Ovary (tissue), 9 donors: Measurements from ENCODE around the gene GASK1A. TPM values are rescaled to one million over a fixed set of nuclear protein-coding genes. Genes with fewer than 3 reads are reported as not detected.

Source experiments
- DNase-seq, 5 donors: peaks; one replicate each; pipeline ENCODE4 v3.0.0-alpha.2; 2019 to 2020
- H3K27ac ChIP-seq, 2 donors: fragments of 200-600 bp; one replicate each; pipeline versions ENCODE4 v1.5.1 to v1.8.0; 2019 to 2022
- H3K27me3 ChIP-seq: fragments of 200-600 bp; one replicate; pipeline ENCODE4 v1.8.0; 2022
- H3K36me3 ChIP-seq: fragments of 200-600 bp; sonication (generic); one replicate; pipeline ENCODE4 v1.5.1; 2019
- H3K4me1 ChIP-seq: one replicate; pipeline ENCODE4 v1.8.1; 2013; ENCODE audit warnings: mild to moderate bottlenecking, moderate library complexity; ENCODE audit not compliant: insufficient read depth
- H3K4me3 ChIP-seq: fragments of 200-600 bp; sonication (generic); one replicate; pipeline ENCODE4 v1.5.1; 2017
- H3K9me3 ChIP-seq, 2 donors: fragments of 200-600 bp in 1 of 2; sonication (generic) in 1 of 2; one replicate each; pipeline versions ENCODE4 v1.5.1 to v1.8.1; 2013 to 2019; ENCODE audit warnings: mild to moderate bottlenecking in 1 of 2, moderate library complexity in 1 of 2
- EP300 ChIP-seq: sonication (generic); formaldehyde crosslinking; IDR thresholded peaks from one replicate; pipeline ENCODE4 v1.6.1; 2017; ENCODE audit warnings: antibody characterized with exemption
- POLR2A ChIP-seq: fragments of 450-650 bp; IDR thresholded peaks from one replicate; pipeline ENCODE4 v1.6.1; 2017; ENCODE audit warnings: antibody characterized with exemption, mild to moderate bottlenecking, moderate library complexity
- WGBS, 3 donors: extraction: QIAGEN DNeasy Blood & Tissue Kit in 1 of 3; methylation state at CpG; one replicate each; pipeline versions ENCODE4 v1.1.5 to v1.1.7; 2013 to 2017; 5-methylcytosine and 5-hydroxymethylcytosine counted together
- intact Hi-C, 4 donors: fragments of 100-400 bp; cut with DNase I; formaldehyde crosslinking; loops; one replicate each; pipeline versions ENCODE4 v1.11.0 to v1.15.1; 2022 to 2023
- polyA plus RNA-seq, 2 donors: library from polyadenylated mRNA; stranded (reverse); fragments of 200-250 nt in 1 of 2; fragments of 350-450 nt in 1 of 2; fragmentation: Illumina TruSeq in 1 of 2; extraction: RNeasy Lipid Tissue Mini Kit (QIAGEN cat#74804) in 1 of 2; gene quantifications; one replicate each; pipeline ENCODE4 v1.2.3, GENCODE V29; 2013 to 2014
- total RNA-seq, 7 donors: library from RNA; depleted of rRNA in 2 of 7; stranded (reverse); fragments of >200 nt in 2 of 7; fragmentation: NEBNext Ultra II Directional in 3 of 7; extraction: Animal tissue kit (Norgen Biotek cat#: 25700) in 3 of 7; gene quantifications; one replicate each; pipeline versions ENCODE4 v1.1.0 to v1.2.4, GENCODE V29; 2016 to 2023
- TF ChIP-seq, protein P1 (sequence below), 3 donors: fragments of 450-650 bp in 2 of 3; fragments of 200-600 bp in 1 of 3; IDR thresholded peaks; one replicate each; pipeline versions ENCODE4 v1.5.1 to v1.8.0; 2016 to 2022; ENCODE audit warnings: antibody characterized with exemption in 3 of 3, mild to moderate bottlenecking in 1 of 3
- donor health status: DM: no; HTN: no; CAD: no; lungs with moderate emphysema.
- donor health status: DM: no; HTN: no; CAD: no.
- donor health status: Bipolar disorder and iron deficiency.
- donor health status: DM: yes; HTN: yes; CAD: no.
- donor health status: DM: no; HTN: no; CAD: no.
- donor health status: DM: yes; HTN: yes; CAD: no.

Gene GASK1A
- total and polyA plus RNA-seq, 9 donors: 5.4 to 41.3 (median 19.4) TPM

DNA sequence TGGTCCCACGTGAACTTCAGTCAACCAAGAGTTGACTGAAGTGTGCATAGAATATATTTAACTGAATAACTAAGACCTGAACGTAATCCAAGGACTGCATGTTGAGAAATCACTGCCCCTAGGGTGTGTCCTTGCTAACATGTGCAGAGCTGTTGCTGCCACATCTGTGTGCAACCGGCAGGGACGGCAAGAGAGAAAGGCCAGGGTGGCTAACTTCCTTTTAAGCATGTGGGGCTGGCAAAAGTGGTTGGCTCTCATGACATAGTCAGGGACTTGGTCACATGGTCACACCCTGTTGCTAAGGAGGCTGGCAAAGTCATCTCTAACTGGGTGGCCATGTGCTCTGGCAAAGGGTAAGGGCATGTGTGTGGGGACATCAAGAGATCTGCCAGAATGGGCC lies 52.4 kb downstream of the GASK1A start:
- no peak for TF ChIP-seq POLR2A
- TF ChIP-seq, protein P1, sequence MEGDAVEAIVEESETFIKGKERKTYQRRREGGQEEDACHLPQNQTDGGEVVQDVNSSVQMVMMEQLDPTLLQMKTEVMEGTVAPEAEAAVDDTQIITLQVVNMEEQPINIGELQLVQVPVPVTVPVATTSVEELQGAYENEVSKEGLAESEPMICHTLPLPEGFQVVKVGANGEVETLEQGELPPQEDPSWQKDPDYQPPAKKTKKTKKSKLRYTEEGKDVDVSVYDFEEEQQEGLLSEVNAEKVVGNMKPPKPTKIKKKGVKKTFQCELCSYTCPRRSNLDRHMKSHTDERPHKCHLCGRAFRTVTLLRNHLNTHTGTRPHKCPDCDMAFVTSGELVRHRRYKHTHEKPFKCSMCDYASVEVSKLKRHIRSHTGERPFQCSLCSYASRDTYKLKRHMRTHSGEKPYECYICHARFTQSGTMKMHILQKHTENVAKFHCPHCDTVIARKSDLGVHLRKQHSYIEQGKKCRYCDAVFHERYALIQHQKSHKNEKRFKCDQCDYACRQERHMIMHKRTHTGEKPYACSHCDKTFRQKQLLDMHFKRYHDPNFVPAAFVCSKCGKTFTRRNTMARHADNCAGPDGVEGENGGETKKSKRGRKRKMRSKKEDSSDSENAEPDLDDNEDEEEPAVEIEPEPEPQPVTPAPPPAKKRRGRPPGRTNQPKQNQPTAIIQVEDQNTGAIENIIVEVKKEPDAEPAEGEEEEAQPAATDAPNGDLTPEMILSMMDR (IDR thresholded peaks at IDR 0.05): no peak
- TF ChIP-seq EP300: no peak
- DNase-seq: peak in 1 of 5 donors; percentile 39
- H3K9me3 ChIP-seq: no peaks in the 10 kb centered on the region
- H3K27me3 ChIP-seq: no peaks in the 10 kb centered on the region
- H3K4me1 ChIP-seq: peaks cover 5% of the 10 kb centered on the region
- no peak overlapping the region for H3K4me3 ChIP-seq
- H3K36me3 ChIP-seq: no peaks in the 10 kb centered on the region
- intact Hi-C loops: no loop called here
- H3K27ac ChIP-seq: no peak overlapping the region
- 58 to 88% (median 77%) methylated on average over 4 of the region's 4 CpGs for WGBS, 3 donors

DNA sequence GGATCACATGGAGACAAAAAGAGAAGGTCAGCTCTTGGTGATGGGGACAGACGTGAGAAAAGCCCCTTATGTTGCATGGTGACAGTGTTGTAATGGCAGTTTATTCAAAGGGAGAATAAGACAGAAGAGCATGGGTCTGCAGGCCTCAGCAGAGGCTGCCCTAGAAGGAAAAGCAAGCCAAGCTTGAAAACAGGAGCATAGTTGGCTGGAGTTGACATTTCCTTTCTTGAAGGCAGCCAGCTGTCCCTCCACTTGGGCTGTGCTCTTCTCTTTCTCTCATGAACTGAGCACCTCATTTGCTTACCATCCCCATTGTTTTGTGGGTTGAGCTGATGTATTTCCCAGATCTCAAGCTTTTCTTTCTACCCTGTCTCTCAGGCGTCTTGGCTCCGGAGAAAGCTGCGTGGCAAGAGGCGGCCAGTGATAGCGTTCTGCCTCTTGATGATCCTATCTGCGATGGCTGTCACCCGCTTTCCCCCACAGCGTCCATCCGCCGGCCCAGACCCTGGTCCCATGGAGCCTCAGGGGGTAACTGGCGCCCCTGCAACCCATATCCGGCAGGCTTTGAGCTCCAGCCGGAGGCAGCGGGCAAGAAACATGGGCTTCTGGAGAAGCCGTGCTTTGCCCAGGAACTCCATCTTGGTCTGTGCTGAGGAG lies 52.9 kb downstream of the GASK1A start:
- H3K4me3 ChIP-seq: no peak overlapping the region
- no peaks in the 10 kb centered on the region for H3K9me3 ChIP-seq
- no peaks in the 10 kb centered on the region for H3K36me3 ChIP-seq
- H3K27me3 ChIP-seq: no peaks in the 10 kb centered on the region
- intact Hi-C loops: no loop called here
- DNase-seq: no peak
- TF ChIP-seq, protein P1 (IDR thresholded peaks at IDR 0.05): no peak
- no peak for TF ChIP-seq POLR2A
- TF ChIP-seq EP300: no peak
- no peak overlapping the region for H3K27ac ChIP-seq
- WGBS, 3 donors: 88 to 96% (median 94%) methylated on average over 16 of the region's 16 CpGs
- H3K4me1 ChIP-seq: peaks cover 5% of the 10 kb centered on the region

DNA sequence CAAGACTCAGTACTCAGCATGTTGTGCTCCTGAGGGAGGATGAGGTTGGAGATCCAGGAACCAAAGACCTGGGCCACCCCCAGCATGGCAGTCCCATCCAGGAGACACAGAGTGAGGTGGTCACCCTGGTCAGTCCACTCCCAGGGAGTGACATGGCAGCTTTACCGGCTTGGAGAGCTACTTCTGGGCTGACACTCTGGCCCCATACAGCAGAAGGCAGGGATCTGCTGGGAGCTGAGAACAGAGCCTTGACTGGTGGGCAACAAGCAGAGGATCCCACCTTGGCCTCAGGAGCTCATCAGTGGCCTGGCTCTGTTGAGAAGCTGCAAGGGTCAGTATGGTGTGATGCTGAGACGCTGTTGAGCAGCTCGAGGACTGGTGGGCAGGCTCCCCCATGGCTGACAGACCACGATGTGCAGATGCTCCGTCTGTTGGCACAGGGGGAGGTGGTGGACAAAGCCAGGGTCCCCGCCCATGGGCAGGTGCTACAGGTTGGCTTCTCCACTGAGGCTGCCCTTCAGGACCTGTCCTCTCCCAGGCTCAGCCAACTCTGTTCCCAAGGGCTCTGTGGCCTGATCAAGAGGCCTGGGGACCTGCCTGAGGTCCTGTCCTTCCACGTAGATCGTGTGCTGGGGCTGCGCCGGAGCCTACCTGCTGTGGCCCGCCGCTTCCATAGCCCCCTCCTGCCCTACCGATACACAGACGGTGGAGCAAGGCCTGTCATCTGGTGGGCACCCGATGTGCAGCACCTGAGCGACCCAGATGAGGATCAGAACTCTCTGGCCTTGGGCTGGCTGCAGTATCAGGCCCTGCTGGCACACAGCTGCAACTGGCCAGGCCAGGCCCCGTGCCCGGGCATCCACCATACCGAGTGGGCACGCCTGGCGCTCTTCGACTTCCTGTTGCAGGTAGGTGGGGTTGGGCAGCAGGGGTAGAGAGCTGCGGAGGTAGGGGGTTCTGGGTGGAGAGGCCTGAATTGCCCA lies 53.8 kb downstream of the GASK1A start:
- WGBS, 3 donors: 95 to 98% (median 95%) methylated on average over 17 to 23 of the region's 23 CpGs
- H3K9me3 ChIP-seq: no peaks in the 10 kb centered on the region
- TF ChIP-seq, protein P1 (IDR thresholded peaks at IDR 0.05): no peak
- no peak for TF ChIP-seq POLR2A
- TF ChIP-seq EP300: no peak
- H3K4me3 ChIP-seq: no peak overlapping the region
- H3K27me3 ChIP-seq: no peaks in the 10 kb centered on the region
- H3K36me3 ChIP-seq: no peaks in the 10 kb centered on the region
- H3K27ac ChIP-seq: no peak overlapping the region
- DNase-seq: no peak
- intact Hi-C loops: no loop called here
- peaks cover 5% of the 10 kb centered on the region for H3K4me1 ChIP-seq

DNA sequence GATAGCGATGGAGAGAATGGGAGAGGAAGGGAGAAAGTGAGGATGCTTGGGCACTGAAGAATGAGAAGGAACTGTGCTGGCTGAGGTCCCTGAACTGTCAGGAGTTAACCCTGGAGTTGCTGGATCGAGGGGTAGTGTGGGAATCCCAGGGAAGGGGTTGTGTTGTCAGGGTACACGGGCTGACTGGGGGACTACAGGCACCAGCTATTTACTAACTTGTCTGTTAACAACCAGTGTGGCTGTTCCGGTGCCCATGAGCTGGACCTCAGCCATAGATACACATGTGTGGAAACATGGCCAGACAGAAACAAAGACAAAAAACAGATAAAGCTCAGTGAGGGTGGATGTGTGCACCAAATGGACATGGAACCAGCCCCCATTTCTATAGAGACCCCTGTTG lies 55.1 kb downstream of the GASK1A start:
- TF ChIP-seq, protein P1 (IDR thresholded peaks at IDR 0.05): no peak
- TF ChIP-seq POLR2A: no peak
- no peak for TF ChIP-seq EP300

More for the DNA sequence above, 55.1 kb downstream of the GASK1A start:
- no peak overlapping the region for H3K27ac ChIP-seq
- 73 to 79% (median 73%) methylated on average over 4 of the region's 4 CpGs for WGBS, 3 donors
- no peaks in the 10 kb centered on the region for H3K27me3 ChIP-seq
- H3K4me1 ChIP-seq: peaks cover 5% of the 10 kb centered on the region
- no peaks in the 10 kb centered on the region for H3K9me3 ChIP-seq
- DNase-seq: no peak
- H3K4me3 ChIP-seq: no peak overlapping the region
- no peaks in the 10 kb centered on the region for H3K36me3 ChIP-seq
- intact Hi-C loops: no loop called here
